HepG2 (cell line): Measurements from ENCODE around the gene RTEL1. TPM values are rescaled to one million over a fixed set of nuclear protein-coding genes. Genes with fewer than 3 reads are reported as not detected.

Experiments used
- CBX1 ChIP-seq: IDR thresholded peaks from one replicate; pipeline ENCODE4 v1.6.1; 2016; ENCODE audit warnings: antibody characterized with exemption, low read depth
- CHD4 ChIP-seq: fragments of 200-600 bp; sonication (generic); IDR thresholded peaks from 2 replicates; pipeline ENCODE4 v1.7.0; 2017; ENCODE audit warnings: mild to moderate bottlenecking, low read length, borderline replicate concordance
- DDIT3 ChIP-seq: sonication (generic); formaldehyde crosslinking; IDR thresholded peaks from 2 replicates; pipeline ENCODE4 v1.4.0; 2020; ENCODE audit warnings: mild to moderate bottlenecking, missing genetic modification reagents
- ELF4 ChIP-seq: sonication (generic); formaldehyde crosslinking; IDR thresholded peaks from 2 replicates; pipeline ENCODE4 v1.5.0; 2020; ENCODE audit warnings: missing genetic modification reagents, mild to moderate bottlenecking, moderate library complexity, borderline replicate concordance
- EZH2 ChIP-seq: conservative IDR thresholded peaks from 2 replicates; pipeline ENCODE4 v1.6.1; 2012; ENCODE audit warnings: mild to moderate bottlenecking, low read depth, low read length, moderate library complexity
- HBP1 ChIP-seq: IDR thresholded peaks from 2 replicates; pipeline ENCODE4 v1.6.1; 2016; ENCODE audit warnings: low read depth, control low read depth
- KDM2A ChIP-seq: sonication (generic); formaldehyde crosslinking; IDR thresholded peaks from 2 replicates; pipeline ENCODE4 v1.4.0; 2020; ENCODE audit warnings: low read depth, missing genetic modification reagents, borderline replicate concordance
- MED13 ChIP-seq: sonication (generic); formaldehyde crosslinking; IDR thresholded peaks from 2 replicates; pipeline ENCODE4 v1.5.0; 2020; ENCODE audit warnings: missing genetic modification reagents
- MED8 ChIP-seq: sonication (generic); formaldehyde crosslinking; IDR thresholded peaks from 2 replicates; pipeline ENCODE4 v1.8.1; 2023; ENCODE audit warnings: mild to moderate bottlenecking, missing genetic modification reagents; ENCODE audit not compliant: insufficient replicate concordance
- PREB ChIP-seq: sonication (generic); formaldehyde crosslinking; IDR thresholded peaks from 2 replicates; pipeline ENCODE4 v1.4.0; 2020; ENCODE audit warnings: missing genetic modification reagents
- RARA ChIP-seq: IDR thresholded peaks from 2 replicates; pipeline ENCODE4 v1.6.1; 2016; ENCODE audit warnings: missing genetic modification reagents, missing compliant biosample characterization
- REL ChIP-seq: sonication (generic); formaldehyde crosslinking; conservative IDR thresholded peaks from 2 replicates; pipeline ENCODE4 v1.8.0; 2022; ENCODE audit warnings: mild to moderate bottlenecking, missing genetic modification reagents, moderate library complexity
- TARDBP ChIP-seq: sonication (generic); formaldehyde crosslinking; IDR thresholded peaks from 2 replicates; pipeline ENCODE4 v1.8.0; 2022; ENCODE audit warnings: mild to moderate bottlenecking, missing genetic modification reagents
- TERF1 ChIP-seq: sonication (generic); formaldehyde crosslinking; IDR thresholded peaks from 2 replicates; pipeline ENCODE4 v1.8.0; 2022; ENCODE audit warnings: mild to moderate bottlenecking, missing genetic modification reagents, moderate library complexity
- TGIF2 ChIP-seq: IDR thresholded peaks from 2 replicates; pipeline ENCODE4 v1.6.1; 2016; ENCODE audit warnings: control low read depth, missing compliant biosample characterization
- YEATS4 ChIP-seq: sonication (generic); formaldehyde crosslinking; IDR thresholded peaks from 2 replicates; pipeline ENCODE4 v1.4.0; 2020; ENCODE audit warnings: missing genetic modification reagents, borderline replicate concordance
- ZBTB34 ChIP-seq: sonication (generic); formaldehyde crosslinking; IDR thresholded peaks from 2 replicates; pipeline ENCODE4 v1.8.0; 2022; ENCODE audit warnings: mild to moderate bottlenecking, missing genetic modification reagents
- ZNF234 ChIP-seq: sonication (generic); formaldehyde crosslinking; conservative IDR thresholded peaks from 2 replicates; pipeline ENCODE4 v1.5.1; 2020; ENCODE audit warnings: mild to moderate bottlenecking, missing genetic modification reagents
- ZNF501 ChIP-seq: sonication (generic); formaldehyde crosslinking; IDR thresholded peaks from 2 replicates; pipeline ENCODE4 v1.5.1; 2020; ENCODE audit warnings: mild to moderate bottlenecking, moderate library complexity, missing genetic modification reagents
- ZNF710 ChIP-seq: sonication (generic); formaldehyde crosslinking; IDR thresholded peaks from 2 replicates; pipeline ENCODE4 v1.5.0; 2020; ENCODE audit warnings: mild to moderate bottlenecking, missing genetic modification reagents, borderline replicate concordance
- ZNF737 ChIP-seq: sonication (generic); formaldehyde crosslinking; IDR thresholded peaks from 2 replicates; pipeline ENCODE4 v1.5.0; 2020; ENCODE audit warnings: missing genetic modification reagents, mild to moderate bottlenecking, borderline replicate concordance
- polyA plus RNA-seq, 8 experiments: library from polyadenylated mRNA; depleted of rRNA in 3 of 8; stranded (reverse) in 7 of 8; unstranded in 1 of 8; fragments of >200 nt; fragmentation: Illumina TruSeq in 4 of 8; extraction: Trizol in 4 of 8; gene quantifications; 2 replicates each; pipeline versions ENCODE4 v1.2.1 to v1.2.3, GENCODE V29; 2011 to 2016; ENCODE audit warnings: low read depth in 4 of 8, missing spikeins in 1 of 8, mixed read lengths in 1 of 8; ENCODE audit not compliant: insufficient read depth in 1 of 8
- total RNA-seq, 5 experiments: library from RNA; depleted of rRNA; stranded (reverse); fragments of >200 nt; fragmentation: Illumina TruSeq; extraction: Trizol; gene quantifications; 2 replicates each; pipeline ENCODE4 v1.2.3, GENCODE V29; 2016; ENCODE audit warnings: low read depth in 1 of 5

Gene RTEL1
- total and polyA plus RNA-seq, 2 of the 13 experiments (the other 11 are each of a cell fraction or from before 2014, with no cell fraction given) = 21.8 to 36.4 TPM

- TF ChIP-seq TERF1 = 0 out of 2 replicates have a peak, but pooled peaks have one; percentile 71
- peak; percentile 86; the same call in 1 of the 2 replicates for TF ChIP-seq ZNF710 (CRISPR knock-in tag)
- TF ChIP-seq EZH2 = no peak
- TF ChIP-seq CHD4 = 0 out of 2 replicates have a peak, but pooled peaks have one; percentile 17
- TF ChIP-seq ELF4 (CRISPR knock-in tag) = peak; percentile 83; the same call in 1 of the 2 replicates
- no peak for TF ChIP-seq REL (CRISPR knock-in tag)
- TF ChIP-seq MED13 = peak; percentile 98
- peak; percentile 80; the same call in 1 of the 2 replicates for TF ChIP-seq PREB
- peak; percentile 81 for TF ChIP-seq ZNF737 (CRISPR knock-in tag)
- TF ChIP-seq TARDBP (CRISPR knock-in tag) = peak; percentile 98
- TF ChIP-seq TGIF2 (CRISPR knock-in tag) = peak; percentile 98
- TF ChIP-seq ZBTB34 (CRISPR knock-in tag) = peak; percentile 91
- peak; percentile 99 for TF ChIP-seq YEATS4 (CRISPR knock-in tag)
- peak; percentile 93 for TF ChIP-seq CBX1
- TF ChIP-seq KDM2A (CRISPR knock-in tag) = peak; percentile 98
- TF ChIP-seq MED8 (CRISPR knock-in tag) = peak; percentile 97
- 0 out of 2 replicates have a peak, but pooled peaks have one; percentile 56 for TF ChIP-seq DDIT3 (CRISPR knock-in tag)
- peak; percentile 80 for TF ChIP-seq RARA (CRISPR knock-in tag)
- peak; percentile 94 for TF ChIP-seq ZNF501 (CRISPR knock-in tag)
- TF ChIP-seq HBP1 (CRISPR knock-in tag) = peak; percentile 96; the same call in 1 of the 2 replicates
- peak; percentile 97 for TF ChIP-seq ZNF234 (CRISPR knock-in tag)
These were observed 82.7 kb downstream of the RTEL1 start (continued) for GRCh38 chr20:63740627-63741353.
